HCT116 (cell line): ENCODE results near the gene CCDC172. TPM values are rescaled to one million over a fixed set of nuclear protein-coding genes. Genes with fewer than 3 reads are reported as not detected.
A peak's percentile ranks its signal among the peaks of the same experiment; 100 is the strongest.
"Not testable (repeated sequence)": the region's sequence is repeated elsewhere in the genome, so short reads cannot be mapped to it uniquely, and the experiment has no call there.

Experiments used
- ATAC-seq: fragments of 200-7000 bp; cut with Tn5 transposase; 2 replicates; pipeline ENCODE4 v1.9.1; 2020; ENCODE audit warnings: mild to moderate bottlenecking, moderate library complexity
- BruUV-seq: library from RNA; stranded (reverse); fragments of 400-500 nt; replicated peaks from 2 replicates; lab custom pipeline; 2021; lab: Mats Ljungman, UMichigan
- CTCF ChIA-PET: fragments of 300-600 bp; sonication (Branson Sonifier 250); formaldehyde crosslinking; loops from one replicate; lab custom pipeline; 2021; ENCODE audit warnings: antibody characterized with exemption; lab: Charles Lee
- POLR2A ChIA-PET: fragments of 300-600, 350-600 bp; sonication (Branson Sonifier 250); formaldehyde crosslinking; loops from one replicate; lab custom pipeline; 2021; ENCODE audit warnings: antibody characterized with exemption; lab: Charles Lee
- RAD21 ChIA-PET, 2 experiments: fragments of 300-600 bp; sonication (Branson Sonifier 250); formaldehyde crosslinking; loops; one replicate each; lab custom pipeline; 2023; ENCODE audit warnings: low total read pairs in 2 of 2; ENCODE audit not compliant: uncharacterized antibody in 2 of 2, unreplicated experiment in 2 of 2, low non-redundant PET in 1 of 2; lab: Charles Lee
- DNase-seq: peaks from one replicate; pipeline ENCODE4 v3.0.0-alpha.2; 2010; ENCODE audit warnings: low read depth, low spot score
- H2AFZ ChIP-seq: fragments of 200-600 bp; shearing (Covaris generic), sonication (generic); 2 replicates; pipeline ENCODE4 v1.6.1; 2017; ENCODE audit warnings: low read depth, mixed run types, mixed read lengths, antibody characterized with exemption, low read length; ENCODE audit not compliant: poor library complexity, severe bottlenecking
- H3K27ac ChIP-seq: 2 replicates; pipeline ENCODE4 v1.5.1; 2012; ENCODE audit warnings: low read depth, low read length
- H3K27me3 ChIP-seq: fragments of 200-600 bp; sonication (generic); 2 replicates; pipeline ENCODE4 v1.6.1; 2016; ENCODE audit warnings: mixed run types, low read length, mixed read lengths; ENCODE audit not compliant: insufficient read depth
- H3K36me3 ChIP-seq, 2 experiments: fragments of 200-500 bp in 1 of 2; fragments of 200-600 bp in 1 of 2; sonication (Bioruptor generic) in 1 of 2; sonication (generic) in 1 of 2; 2 replicates each; pipeline versions ENCODE4 v1.5.1 to v1.6.1; 2014 to 2016; ENCODE audit warnings: low read length in 2 of 2, inconsistent platforms in 1 of 2, mixed read lengths in 1 of 2, mixed run types in 1 of 2; ENCODE audit not compliant: insufficient read depth in 2 of 2, control insufficient read depth in 1 of 2
- H3K4me1 ChIP-seq, 2 experiments: fragments of 200-600 bp in 1 of 2; sonication (generic) in 1 of 2; 2 replicates each; pipeline versions ENCODE4 v1.5.1 to v1.6.1; 2012 to 2017; ENCODE audit warnings: low read length in 2 of 2, inconsistent platforms in 1 of 2, mild to moderate bottlenecking in 1 of 2, mixed read lengths in 1 of 2, mixed run types in 1 of 2, moderate library complexity in 1 of 2; ENCODE audit not compliant: insufficient read depth in 2 of 2, control insufficient read depth in 1 of 2
- H3K4me2 ChIP-seq: fragments of 200-600 bp; sonication (generic); 2 replicates; pipeline ENCODE4 v1.6.1; 2017; ENCODE audit warnings: mixed run types, low read length, mixed read lengths
- H3K4me3 ChIP-seq, 2 experiments: fragments of 200-600 bp in 1 of 2; sonication (generic) in 1 of 2; replicated peaks in 1 of 2; 2 replicates each; pipeline ENCODE4 v1.5.1; 2011 to 2016; ENCODE audit warnings: low read length in 2 of 2, control low read depth in 1 of 2, low read depth in 1 of 2, mild to moderate bottlenecking in 1 of 2, mixed read lengths in 1 of 2, mixed run types in 1 of 2
- H3K79me2 ChIP-seq: fragments of 200-600 bp; sonication (generic); 2 replicates; pipeline ENCODE4 v1.6.1; 2017; ENCODE audit warnings: mild to moderate bottlenecking, mixed run types, low read length, moderate library complexity, mixed read lengths; ENCODE audit not compliant: insufficient read depth
- H3K9ac ChIP-seq: fragments of 200-600 bp; sonication (generic); 2 replicates; pipeline ENCODE4 v1.6.1; 2016; ENCODE audit warnings: low read length, mixed read lengths
- H3K9me2 ChIP-seq: fragments of 200-600 bp; sonication (generic), shearing (Covaris generic); 2 replicates; pipeline ENCODE4 v1.6.1; 2017; ENCODE audit warnings: mixed run types, mild to moderate bottlenecking, moderate library complexity; ENCODE audit not compliant: insufficient read depth
- H3K9me3 ChIP-seq, 2 experiments: fragments of 200-500 bp in 1 of 2; fragments of 200-600 bp in 1 of 2; sonication (Bioruptor generic) in 1 of 2; sonication (generic) in 1 of 2; 2 replicates each; pipeline ENCODE4 v1.6.1; 2014 to 2017; ENCODE audit warnings: low read length in 2 of 2, mixed read lengths in 2 of 2, inconsistent platforms in 1 of 2, low read depth in 1 of 2, mild to moderate bottlenecking in 1 of 2, mixed run types in 1 of 2, moderate library complexity in 1 of 2; ENCODE audit not compliant: control insufficient read depth in 1 of 2, insufficient read depth in 1 of 2
- H4K20me1 ChIP-seq: fragments of 200-600 bp; sonication (generic), shearing (Covaris generic); 2 replicates; pipeline ENCODE4 v1.6.1; 2017; ENCODE audit warnings: mixed run types, mild to moderate bottlenecking, moderate library complexity; ENCODE audit not compliant: insufficient read depth
- CTCF ChIP-seq, 3 experiments: fragments of 200-600 bp in 1 of 3; sonication (generic) in 1 of 3; IDR thresholded peaks in 2 of 3; conservative IDR thresholded peaks in 1 of 3; 2 replicates each; pipeline ENCODE4 v1.5.1; 2012 to 2017; ENCODE audit warnings: low read depth in 2 of 3, low read length in 2 of 3, antibody characterized with exemption in 1 of 3, borderline replicate concordance in 1 of 3, control low read depth in 1 of 3, mild to moderate bottlenecking in 1 of 3, mixed read lengths in 1 of 3, mixed run types in 1 of 3, moderate library complexity in 1 of 3; ENCODE audit not compliant: insufficient read depth in 1 of 3
- POLR2AphosphoS5 ChIP-seq: IDR thresholded peaks from 2 replicates; pipeline ENCODE4 v1.6.1; 2011; ENCODE audit warnings: mild to moderate bottlenecking, low read depth, low read length, moderate library complexity
- RAD21 ChIP-seq: IDR thresholded peaks from 2 replicates; pipeline ENCODE4 v1.6.1; 2012; ENCODE audit warnings: low read depth, mild to moderate bottlenecking
- ZBTB33 ChIP-seq: IDR thresholded peaks from 2 replicates; pipeline ENCODE4 v1.6.1; 2011; ENCODE audit warnings: mild to moderate bottlenecking, low read length, moderate library complexity; ENCODE audit not compliant: insufficient replicate concordance; ENCODE audit errors: extremely low read depth
- intact Hi-C: fragments of 100-400 bp; cut with micrococcal nuclease; formaldehyde crosslinking; loops from 2 replicates; pipeline ENCODE4 v1.10.0; 2022
- total RNA-seq: library from RNA; stranded (reverse); gene quantifications from one replicate; pipeline ENCODE4 v1.2.1, GENCODE V29; 2021; ENCODE audit not compliant: unreplicated experiment

The CCDC172 gene
- total RNA-seq, 1 experiment from 2014 or later, result not detected

- Histone ChIP-seq H2AFZ (no peak overlapping the region), H3K27ac (no peak overlapping the region), H4K20me1 (no peaks in the 10 kb centered on the region), H3K79me2 (no peaks in the 10 kb centered on the region), H3K36me3 (no peaks in the 10 kb centered on the region), H3K27me3 (peaks cover 73% of the 10 kb centered on the region), H3K9ac (no peak overlapping the region), H3K9me3 (no peaks in the 10 kb centered on the region), H3K4me3 (no peak overlapping the region), H3K9me2 (no peaks in the 10 kb centered on the region), H3K4me2 (no peak overlapping the region), H3K4me1 (no peaks in the 10 kb centered on the region)
- BruUV-seq, result no TSS peak
- CTCF ChIA-PET, result interaction anchor here (0.9 to 1.2 kb wide), 3 partner anchors 11 to 954 kb away, joined by 4 to 5 read pairs (median 4); no protein-coding TSS in a partner anchor
- POLR2A ChIA-PET, result no interaction called here
- ATAC-seq (peak; percentile 77), DNase-seq (peak; percentile 22)
- intact Hi-C loops, result loop anchor here (1.0 to 2.0 kb wide), 5 partner anchors 360 to 1031 kb away; no protein-coding TSS in a partner anchor
- RAD21 ChIA-PET, result interaction anchor here in 1 of 2 experiments (0.8 kb wide), 1 partner anchor 954 kb away, joined by 3 read pairs; no protein-coding TSS in a partner anchor
- TF ChIP-seq CTCF (IDR thresholded peaks at IDR 0.05 in 2 of 3, conservative IDR thresholded peaks at IDR 0.05 in 1 of 3; ENCODE audit: borderline replicate concordance in 1 of 3, insufficient read depth in 1 of 3, low read depth in 2 of 3, low read length in 2 of 3), result peak; percentile 44 to 65 (median 46); a peak in 5 of 6 replicates
- TF ChIP-seq ZBTB33, result no peak
- TF ChIP-seq POLR2AphosphoS5, result no peak
- TF ChIP-seq RAD21, result peak; percentile 74
Observed at GRCh38 chr10:116385994-116386809, 62.0 kb downstream of the CCDC172 start.

GRCh38 chr10:116393246-116393831 is 69.1 kb downstream of the CCDC172 start:
- H3K9me2 ChIP-seq, intact Hi-C loops, H2AFZ ChIP-seq, H3K36me3 ChIP-seq, BruUV-seq, H4K20me1 ChIP-seq, H3K9ac ChIP-seq, CTCF ChIA-PET, RAD21 ChIA-PET, H3K4me1 ChIP-seq, ATAC-seq, H3K9me3 ChIP-seq, H3K79me2 ChIP-seq, H3K27ac ChIP-seq, H3K4me2 ChIP-seq, DNase-seq, POLR2A ChIA-PET, H3K4me3 ChIP-seq: not testable (repeated sequence)
- peaks cover 53% of the 10 kb centered on the region for H3K27me3 ChIP-seq
